Skeletal muscle tissue (tissue), 4 donors: ENCODE results near the gene OLFML2A. TPM values are rescaled to one million over a fixed set of nuclear protein-coding genes. Genes with fewer than 3 reads are reported as not detected.

Experiments used
- H3K27ac ChIP-seq: one replicate; pipeline ENCODE4 v1.7.0; 2013; ENCODE audit warnings: mild to moderate bottlenecking, low read depth, low read length, inconsistent platforms
- H3K27me3 ChIP-seq, 3 donors: one replicate each; pipeline ENCODE4 v1.7.0; 2013; ENCODE audit warnings: low read length in 3 of 3; ENCODE audit not compliant: control insufficient read depth in 3 of 3, insufficient read depth in 3 of 3
- H3K36me3 ChIP-seq, 3 donors: one replicate each; pipeline ENCODE4 v1.7.0; 2013; ENCODE audit warnings: low read length in 3 of 3; ENCODE audit not compliant: control insufficient read depth in 3 of 3, insufficient read depth in 3 of 3
- H3K4me1 ChIP-seq, 3 donors: one replicate each; pipeline ENCODE4 v1.7.0; 2013; ENCODE audit warnings: low read length in 3 of 3, mild to moderate bottlenecking in 3 of 3; ENCODE audit not compliant: control insufficient read depth in 3 of 3, insufficient read depth in 3 of 3
- H3K4me3 ChIP-seq, 3 donors: one replicate each; pipeline ENCODE4 v1.7.0; 2013; ENCODE audit warnings: low read length in 3 of 3
- H3K9ac ChIP-seq, 3 donors: one replicate each; pipeline ENCODE4 v1.7.0; 2013; ENCODE audit warnings: low read length in 3 of 3, mild to moderate bottlenecking in 3 of 3, moderate library complexity in 2 of 3, low read depth in 1 of 3
- H3K9me3 ChIP-seq, 3 donors: one replicate each; pipeline ENCODE4 v1.7.0; 2013; ENCODE audit warnings: low read length in 3 of 3; ENCODE audit not compliant: control insufficient read depth in 3 of 3
- total RNA-seq: library from RNA; depleted of rRNA; stranded (reverse); fragments of >200 nt; gene quantifications from one replicate; pipeline ENCODE4 v1.2.3, GENCODE V29; 2014
- donor health status: Osteomylitis.

The OLFML2A gene
- total RNA-seq, 1 donor from 2014 or later, result 65.8 TPM

DNA sequence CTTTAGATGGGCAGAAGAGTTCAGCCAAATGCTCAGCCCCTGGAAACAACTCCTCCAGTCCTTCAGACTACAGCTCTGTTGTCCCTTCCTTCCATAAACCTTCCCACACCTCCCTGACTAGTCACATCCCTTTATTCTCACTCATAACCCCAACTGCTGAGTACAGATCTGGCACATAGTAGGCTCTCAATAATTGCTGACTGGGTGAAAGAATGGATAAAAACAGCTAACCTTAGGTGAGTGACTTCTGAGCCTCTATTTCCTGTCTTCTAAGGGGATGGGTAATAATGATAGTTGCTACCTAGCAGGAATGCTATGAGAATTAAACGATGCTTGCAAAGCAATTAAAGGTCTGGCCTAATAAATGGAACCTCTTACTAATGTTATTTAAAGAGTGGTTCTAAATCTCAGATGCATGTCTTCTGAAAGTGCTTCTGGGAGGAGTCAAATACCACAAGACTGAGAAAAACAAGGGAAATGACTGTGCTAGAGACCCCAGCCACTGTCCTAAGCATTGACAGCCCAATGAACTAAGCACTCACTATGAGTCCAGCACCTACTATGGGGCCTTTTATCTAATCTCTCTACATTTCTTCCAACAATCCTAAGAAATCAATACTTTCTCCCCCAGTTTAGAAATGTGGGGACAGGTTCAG, 3.3 kb upstream of the OLFML2A start:
- Histone ChIP-seq H3K27ac (no peak overlapping the region), H3K9ac (no peak overlapping the region), H3K9me3 (no peaks in the 10 kb centered on the region), H3K4me1 (peaks cover 16 to 31% (median 17%) of the 10 kb centered on the region in 3 donors), H3K4me3 (no peak overlapping the region), H3K27me3 (peaks cover 3 to 5% (median 4%) of the 10 kb centered on the region in 3 donors), H3K36me3 (no peaks in the 10 kb centered on the region)

- H3K9ac ChIP-seq, result peak overlapping the region in 1 of 3 donors; percentile 28
- peaks cover 24 to 29% (median 24%) of the 10 kb centered on the region in 3 donors for H3K4me1 ChIP-seq
- H3K27ac ChIP-seq, result no peak overlapping the region
Measured at GRCh38 chr9:124774129-124774978, 2.6 kb upstream of the OLFML2A start.

GRCh38 chr9:124776618-124776953, 347 bp upstream of the OLFML2A start:
- Histone ChIP-seq H3K4me1 (peaks cover 26 to 35% (median 29%) of the 10 kb centered on the region in 3 donors), H3K4me3 (peak overlapping the region; percentile 69 to 77 (median 76)), H3K27ac (no peak overlapping the region), H3K9ac (peak overlapping the region; percentile 50 to 77 (median 68)), H3K27me3 (peaks cover 0 to 3% (median 0%) of the 10 kb centered on the region in 3 donors), H3K9me3 (no peaks in the 10 kb centered on the region), H3K36me3 (no peaks in the 10 kb centered on the region)

More at GRCh38 chr9:124774129-124774978, 2.6 kb upstream of the OLFML2A start:
- H3K27me3 ChIP-seq, result peaks cover 3 to 5% (median 4%) of the 10 kb centered on the region in 3 donors
- H3K4me3 ChIP-seq, result no peak overlapping the region
- no peaks in the 10 kb centered on the region for H3K9me3 ChIP-seq
- H3K36me3 ChIP-seq, result no peaks in the 10 kb centered on the region

GRCh38 chr9:124778575-124779367, 1.8 kb downstream of the OLFML2A start:
- H3K4me3 ChIP-seq, result no peak overlapping the region
- H3K4me1 ChIP-seq, result peaks cover 23 to 37% (median 29%) of the 10 kb centered on the region in 3 donors
- H3K27ac ChIP-seq, result no peak overlapping the region
- no peaks in the 10 kb centered on the region for H3K9me3 ChIP-seq
- no peaks in the 10 kb centered on the region for H3K36me3 ChIP-seq
- H3K27me3 ChIP-seq, result peaks cover 0 to 3% (median 0%) of the 10 kb centered on the region in 3 donors
- H3K9ac ChIP-seq, result peak overlapping the region in 1 of 3 donors; percentile 35

- H3K27ac ChIP-seq, result no peak overlapping the region
- H3K27me3 ChIP-seq, result peaks cover 0 to 3% (median 0%) of the 10 kb centered on the region in 3 donors
- peak overlapping the region in 1 of 3 donors; percentile 29 for H3K4me3 ChIP-seq
- H3K9me3 ChIP-seq, result no peaks in the 10 kb centered on the region
- H3K4me1 ChIP-seq, result peaks cover 23 to 37% (median 29%) of the 10 kb centered on the region in 3 donors
- H3K36me3 ChIP-seq, result no peaks in the 10 kb centered on the region
- H3K9ac ChIP-seq, result peak overlapping the region in 1 of 3 donors; percentile 35
Measured at GRCh38 chr9:124779368-124780059, 2.6 kb downstream of the OLFML2A start.

DNA sequence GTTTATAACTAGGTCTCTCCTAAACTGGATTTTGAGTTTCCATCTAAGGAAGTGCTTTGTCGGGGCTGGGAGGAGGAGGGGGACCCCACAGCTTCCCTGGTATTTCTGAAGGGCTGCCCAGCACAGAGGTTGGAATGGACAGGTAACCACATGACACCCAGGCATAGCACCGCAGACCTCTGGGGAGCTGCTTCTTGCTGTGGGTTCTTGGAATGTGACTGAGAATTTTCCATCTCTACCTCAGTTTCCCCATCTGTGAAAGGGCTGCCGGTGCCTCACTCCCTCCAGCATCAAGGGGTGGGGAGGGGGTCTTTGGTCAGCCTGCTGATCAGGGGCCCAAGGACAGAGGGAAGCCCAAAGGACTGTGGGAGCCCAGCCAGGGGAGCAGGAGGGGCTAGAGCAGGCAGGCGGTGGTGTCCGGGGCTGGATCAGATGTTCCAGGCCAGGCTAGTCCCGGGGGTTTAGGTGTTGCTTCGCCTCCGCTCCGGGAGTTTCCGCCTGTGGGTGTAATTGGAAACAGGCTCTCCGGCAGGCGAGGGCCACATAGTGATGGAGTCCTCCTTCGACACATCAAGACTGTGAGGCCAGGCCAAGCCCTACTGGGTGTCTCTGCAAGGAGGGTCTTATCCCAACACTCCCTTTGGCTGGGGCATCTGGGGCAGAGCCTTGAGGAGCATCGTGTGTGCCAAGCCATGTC, 3.3 kb downstream of the OLFML2A start:
- no peak overlapping the region for H3K4me3 ChIP-seq
- H3K27ac ChIP-seq, result no peak overlapping the region
- H3K4me1 ChIP-seq, result peaks cover 23 to 37% (median 26%) of the 10 kb centered on the region in 3 donors
- no peaks in the 10 kb centered on the region for H3K36me3 ChIP-seq
- peaks cover 0 to 3% (median 0%) of the 10 kb centered on the region in 3 donors for H3K27me3 ChIP-seq
- peak overlapping the region in 1 of 3 donors; percentile 33 for H3K9ac ChIP-seq
- no peaks in the 10 kb centered on the region for H3K9me3 ChIP-seq

DNA sequence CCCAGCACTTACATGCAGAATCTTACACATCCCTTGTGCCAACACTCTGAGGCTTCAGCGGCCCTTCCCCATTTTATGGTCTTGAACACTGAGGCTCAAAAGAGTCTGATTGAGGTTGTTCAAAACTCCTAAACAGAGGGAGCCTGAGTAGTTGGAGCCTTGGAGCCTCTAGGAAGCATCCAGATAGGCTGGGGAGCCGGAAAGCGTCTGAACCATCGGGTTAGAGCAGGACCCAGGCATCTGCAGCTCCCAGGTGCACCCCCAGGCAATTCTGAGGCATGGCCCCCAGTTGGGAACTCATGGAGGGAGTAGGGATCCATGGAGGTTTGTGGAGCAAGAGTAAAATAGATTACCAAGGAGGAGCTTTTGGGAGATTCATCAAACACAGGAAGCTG, 3.8 kb downstream of the OLFML2A start:
- Histone ChIP-seq H3K27ac (no peak overlapping the region), H3K9ac (no peak overlapping the region), H3K9me3 (no peaks in the 10 kb centered on the region), H3K36me3 (no peaks in the 10 kb centered on the region), H3K4me3 (no peak overlapping the region), H3K4me1 (peaks cover 23 to 37% (median 26%) of the 10 kb centered on the region in 3 donors), H3K27me3 (peaks cover 0 to 3% (median 0%) of the 10 kb centered on the region in 3 donors)

- H3K4me1 ChIP-seq, result peaks cover 16 to 31% (median 18%) of the 10 kb centered on the region in 3 donors
- H3K9ac ChIP-seq, result no peak overlapping the region
- H3K4me3 ChIP-seq, result no peak overlapping the region
- H3K36me3 ChIP-seq, result no peaks in the 10 kb centered on the region
- H3K27me3 ChIP-seq, result no peaks in the 10 kb centered on the region
- H3K27ac ChIP-seq, result no peak overlapping the region
- H3K9me3 ChIP-seq, result no peaks in the 10 kb centered on the region
Measured at GRCh38 chr9:124781967-124782660, 5.2 kb downstream of the OLFML2A start.
